ENCODE data around the gene IRX4.

The IRX4 gene

GRCh38 chr5:1836891-1837880 is 45.5 kb downstream of the IRX4 start:
- DNase-seq (ENCODE audit: low read depth in 2 of 2) = no peak

- no peak for DNase-seq (ENCODE audit: low read depth in 2 of 2)
These were observed 46.4 kb downstream of the IRX4 start for GRCh38 chr5:1836176-1836890.

GRCh38 chr5:1835431-1835830 is 47.3 kb downstream of the IRX4 start:
- no peak for DNase-seq (ENCODE audit: low read depth in 2 of 2)

- DNase-seq (ENCODE audit: low read depth in 2 of 2) = no peak
These were observed 47.9 kb downstream of the IRX4 start for GRCh38 chr5:1834721-1835429.

- no peak for DNase-seq (ENCODE audit: low read depth in 2 of 2)
These were observed 48.6 kb downstream of the IRX4 start for GRCh38 chr5:1834022-1834551.

GRCh38 chr5:1833264-1834021 is 49.3 kb downstream of the IRX4 start:
- no peak for DNase-seq (ENCODE audit: low read depth in 2 of 2)

GRCh38 chr5:1832511-1833250 is 50.0 kb downstream of the IRX4 start:
- DNase-seq (ENCODE audit: low read depth in 2 of 2) = no peak

GRCh38 chr5:1831677-1832313 is 50.9 kb downstream of the IRX4 start:
- DNase-seq (ENCODE audit: low read depth in 2 of 2) = no peak

GRCh38 chr5:1831257-1831656 is 51.5 kb downstream of the IRX4 start:
- DNase-seq (ENCODE audit: low read depth in 2 of 2) = no peak

GRCh38 chr5:1830571-1831228 is 52.0 kb downstream of the IRX4 start:
- DNase-seq (ENCODE audit: low read depth in 2 of 2) = no peak

GRCh38 chr5:1827886-1828397 is 54.8 kb downstream of the IRX4 start:
- DNase-seq (ENCODE audit: low read depth in 2 of 2) = no peak

All from stimulated activated CD8-positive, alpha-beta memory T cell treated with anti-CD3 and anti-CD28 coated beads, Interleukin-7, amount 100 ng/mL, for 1 hour (primary cell).